GM23248 (cell line): ENCODE measurements around the gene CEP43.

Experiments used
- EZH2 ChIP-seq: fragments of 200-600 bp; sonication (generic); IDR thresholded peaks from 2 replicates; pipeline ENCODE4 v1.6.1; 2018; ENCODE audit warnings: antibody characterized with exemption, mild to moderate bottlenecking; ENCODE audit not compliant: insufficient read depth, poor library complexity, severe bottlenecking
- EZH2phosphoT487 ChIP-seq: fragments of 200-600 bp; sonication (generic); IDR thresholded peaks from 2 replicates; pipeline ENCODE4 v1.6.1; 2018; ENCODE audit warnings: antibody characterized with exemption, moderate library complexity, mild to moderate bottlenecking, low read depth; ENCODE audit not compliant: insufficient read depth

DNA sequence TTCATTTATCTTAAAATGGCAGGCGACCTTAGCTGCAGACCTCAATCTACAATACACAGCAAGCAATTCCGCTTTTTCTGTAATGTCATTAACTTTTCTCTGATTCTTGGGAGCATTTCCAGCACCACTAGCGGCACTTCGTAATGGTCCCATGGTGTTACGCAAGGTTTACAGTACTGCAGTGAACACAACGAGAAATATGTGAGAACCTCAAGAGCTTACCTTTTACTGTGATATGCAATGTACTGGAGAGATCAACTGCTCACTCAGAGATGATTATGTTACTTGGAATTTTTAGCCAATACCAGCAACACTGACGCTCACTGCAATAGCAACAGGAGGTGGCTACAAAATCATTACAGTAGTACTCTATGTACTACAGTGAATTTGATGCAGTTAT is 2.8 kb upstream of the CEP43 start:
- TF ChIP-seq EZH2phosphoT487 (no peak), EZH2 (no peak)
